Measurements from ENCODE around the gene FARSB.

FARSB gene

GRCh38 chr2:222576171-222577081 lies 79.5 kb downstream of the FARSB start:
- TF ChIP-seq CTCF (IDR thresholded peaks at IDR 0.05), result no peak

GRCh38 chr2:222575618-222576017 lies 80.3 kb downstream of the FARSB start:
- no peak for TF ChIP-seq CTCF (IDR thresholded peaks at IDR 0.05)

- TF ChIP-seq CTCF (IDR thresholded peaks at IDR 0.05), result no peak
Observed at GRCh38 chr2:222572751-222573174, 83.1 kb downstream of the FARSB start.

GRCh38 chr2:222572264-222572721 lies 83.6 kb downstream of the FARSB start:
- no peak for TF ChIP-seq CTCF (IDR thresholded peaks at IDR 0.05)

GRCh38 chr2:222569826-222570225 lies 86.1 kb downstream of the FARSB start:
- TF ChIP-seq CTCF (IDR thresholded peaks at IDR 0.05), result no peak

GRCh38 chr2:222568865-222569264 lies 87.0 kb downstream of the FARSB start:
- no peak for TF ChIP-seq CTCF (IDR thresholded peaks at IDR 0.05)

GRCh38 chr2:222566229-222566628 lies 89.7 kb downstream of the FARSB start:
- TF ChIP-seq CTCF (IDR thresholded peaks at IDR 0.05), result no peak

Data from LNCAP (cell line).